Raji (cell line): ENCODE results near the gene LYL1.

Experiments used
- POLR2A ChIP-seq: IDR thresholded peaks from 2 replicates; pipeline ENCODE4 v1.6.1; 2011; ENCODE audit warnings: low read depth, low read length, control low read depth; ENCODE audit not compliant: insufficient read depth

Gene LYL1

GRCh38 chr19:13066933-13067807 is 35.5 kb downstream of the LYL1 start:
- TF ChIP-seq POLR2A = no peak

GRCh38 chr19:13066226-13066625 is 36.4 kb downstream of the LYL1 start:
- no peak for TF ChIP-seq POLR2A

- no peak for TF ChIP-seq POLR2A
These were observed 38.6 kb downstream of the LYL1 start for GRCh38 chr19:13064092-13064489.

GRCh38 chr19:13063461-13064091 is 39.1 kb downstream of the LYL1 start:
- no peak for TF ChIP-seq POLR2A

- TF ChIP-seq POLR2A = no peak
These were observed 40.3 kb downstream of the LYL1 start for GRCh38 chr19:13062317-13062716.

GRCh38 chr19:13060964-13061927 is 41.4 kb downstream of the LYL1 start:
- TF ChIP-seq POLR2A = no peak

GRCh38 chr19:13060233-13060963 is 42.3 kb downstream of the LYL1 start:
- TF ChIP-seq POLR2A = no peak

GRCh38 chr19:13058951-13059660 is 43.6 kb downstream of the LYL1 start:
- no peak for TF ChIP-seq POLR2A

GRCh38 chr19:13057744-13058143 is 44.9 kb downstream of the LYL1 start:
- no peak for TF ChIP-seq POLR2A

GRCh38 chr19:13057147-13057572 is 45.5 kb downstream of the LYL1 start:
- TF ChIP-seq POLR2A = no peak

GRCh38 chr19:13056052-13056660 is 46.5 kb downstream of the LYL1 start:
- no peak for TF ChIP-seq POLR2A

- no peak for TF ChIP-seq POLR2A
These were observed 47.2 kb downstream of the LYL1 start for GRCh38 chr19:13055213-13056051.
